ENCODE measurements around the gene MAD1L1. TPM values are rescaled to one million over a fixed set of nuclear protein-coding genes. Genes with fewer than 3 reads are reported as not detected.

Gene MAD1L1
- total and polyA plus RNA-seq, 2 of the 8 experiments (the other 6 are each of a cell fraction or from before 2014, with no cell fraction given) = 40.4 to 44.6 TPM

DNA sequence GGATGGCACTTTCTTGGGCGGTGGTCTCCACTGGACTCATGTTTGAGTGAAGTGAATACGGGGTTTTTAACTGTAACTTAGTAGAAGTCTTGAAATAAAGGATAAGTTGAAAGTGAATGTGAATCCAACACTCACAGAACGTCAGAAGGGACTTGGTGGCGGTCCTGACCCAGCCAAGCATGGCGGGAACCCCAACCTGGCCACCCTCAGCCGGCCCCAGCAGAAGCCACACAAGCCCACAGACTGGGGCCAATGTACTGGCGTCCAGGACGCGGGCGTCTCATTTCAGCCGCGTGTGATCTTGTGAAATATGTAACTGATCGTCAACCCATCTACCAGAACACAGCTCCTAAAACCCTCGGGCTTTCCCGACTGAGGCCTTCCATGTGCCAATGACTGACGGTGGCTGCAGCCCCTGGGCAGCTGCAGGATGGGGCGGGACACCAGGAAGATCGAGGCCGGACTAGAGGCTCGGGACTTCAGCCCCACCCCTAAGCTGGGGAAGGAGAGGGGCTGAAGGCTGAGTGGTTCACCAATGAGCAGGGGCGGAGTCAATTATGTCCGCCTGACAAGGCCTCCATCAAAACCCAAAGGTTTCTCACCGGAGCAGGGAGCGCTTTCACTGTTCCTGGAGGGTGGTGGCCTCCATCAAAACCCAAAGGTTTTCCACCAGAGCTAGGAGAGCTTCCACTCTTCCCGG lies 161.5 kb downstream of the MAD1L1 start (continued):
- TF ChIP-seq, protein P1, sequence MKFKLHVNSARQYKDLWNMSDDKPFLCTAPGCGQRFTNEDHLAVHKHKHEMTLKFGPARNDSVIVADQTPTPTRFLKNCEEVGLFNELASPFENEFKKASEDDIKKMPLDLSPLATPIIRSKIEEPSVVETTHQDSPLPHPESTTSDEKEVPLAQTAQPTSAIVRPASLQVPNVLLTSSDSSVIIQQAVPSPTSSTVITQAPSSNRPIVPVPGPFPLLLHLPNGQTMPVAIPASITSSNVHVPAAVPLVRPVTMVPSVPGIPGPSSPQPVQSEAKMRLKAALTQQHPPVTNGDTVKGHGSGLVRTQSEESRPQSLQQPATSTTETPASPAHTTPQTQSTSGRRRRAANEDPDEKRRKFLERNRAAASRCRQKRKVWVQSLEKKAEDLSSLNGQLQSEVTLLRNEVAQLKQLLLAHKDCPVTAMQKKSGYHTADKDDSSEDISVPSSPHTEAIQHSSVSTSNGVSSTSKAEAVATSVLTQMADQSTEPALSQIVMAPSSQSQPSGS (IDR thresholded peaks at IDR 0.05; ENCODE audit: low read length) = no peak
- TF ChIP-seq, protein P2, sequence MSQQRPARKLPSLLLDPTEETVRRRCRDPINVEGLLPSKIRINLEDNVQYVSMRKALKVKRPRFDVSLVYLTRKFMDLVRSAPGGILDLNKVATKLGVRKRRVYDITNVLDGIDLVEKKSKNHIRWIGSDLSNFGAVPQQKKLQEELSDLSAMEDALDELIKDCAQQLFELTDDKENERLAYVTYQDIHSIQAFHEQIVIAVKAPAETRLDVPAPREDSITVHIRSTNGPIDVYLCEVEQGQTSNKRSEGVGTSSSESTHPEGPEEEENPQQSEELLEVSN (IDR thresholded peaks at IDR 0.05) = no peak
- TF ChIP-seq NANOG (IDR thresholded peaks at IDR 0.05; ENCODE audit: insufficient read depth, low read depth, low read length, poor library complexity, severe bottlenecking) = no peak
- TF ChIP-seq SAP30 (IDR thresholded peaks at IDR 0.05; ENCODE audit: insufficient read depth, insufficient replicate concordance, low read length) = no peak
